Kidney (tissue), 14 donors: ENCODE measurements around the gene MYCBP2. TPM values are rescaled to one million over a fixed set of nuclear protein-coding genes. Genes with fewer than 3 reads are reported as not detected.

Source experiments
- DNase-seq, 5 donors: peaks; one replicate each; pipeline ENCODE4 v3.0.0-alpha.2; 2013 to 2020
- FAIRE-seq: peaks from 2 replicates; lab custom pipeline; 2012; peaks lifted over from hg19 to GRCh38; lab: Jason Lieb, UNC
- H3K27ac ChIP-seq, 2 donors: one replicate each; pipeline ENCODE4 v1.7.0; 2013; ENCODE audit warnings: low read depth in 2 of 2, low read length in 2 of 2, inconsistent platforms in 1 of 2
- H3K27me3 ChIP-seq: one replicate; pipeline ENCODE4 v1.7.1; 2013; ENCODE audit warnings: low read length, inconsistent platforms; ENCODE audit not compliant: control insufficient read depth, insufficient read depth
- H3K36me3 ChIP-seq, 3 donors: one replicate each; pipeline versions ENCODE4 v1.7.0 to v1.7.1; 2013; ENCODE audit warnings: low read length in 3 of 3, control low read depth in 1 of 3, inconsistent platforms in 1 of 3; ENCODE audit not compliant: insufficient read depth in 3 of 3, control insufficient read depth in 2 of 3
- H3K4me1 ChIP-seq, 3 donors: one replicate each; pipeline versions ENCODE4 v1.7.0 to v1.7.1; 2013; ENCODE audit warnings: low read length in 3 of 3, inconsistent platforms in 1 of 3, low read depth in 1 of 3; ENCODE audit not compliant: control insufficient read depth in 2 of 3, insufficient read depth in 2 of 3
- H3K4me3 ChIP-seq, 3 donors: one replicate each; pipeline versions ENCODE4 v1.7.0 to v1.8.1; 2013; ENCODE audit warnings: low read length in 3 of 3, control low read depth in 1 of 3, inconsistent platforms in 1 of 3
- H3K9ac ChIP-seq, 3 donors: one replicate each; pipeline versions ENCODE4 v1.7.0 to v1.7.1; 2013; ENCODE audit warnings: low read length in 3 of 3, control low read depth in 1 of 3, inconsistent platforms in 1 of 3
- H3K9me3 ChIP-seq, 3 donors: one replicate each; pipeline versions ENCODE4 v1.7.0 to v1.7.1; 2013; ENCODE audit warnings: low read length in 3 of 3, control low read depth in 1 of 3, inconsistent platforms in 1 of 3; ENCODE audit not compliant: control insufficient read depth in 2 of 3, insufficient read depth in 1 of 3
- CTCF ChIP-seq: IDR thresholded peaks from 3 replicates; pipeline ENCODE4 v1.5.1; 2012; ENCODE audit warnings: mild to moderate bottlenecking, moderate library complexity, borderline replicate concordance; ENCODE audit not compliant: insufficient read depth; ENCODE audit errors: extremely low read depth
- intact Hi-C: fragments of 100-400 bp; cut with DNase I; formaldehyde crosslinking; loops from one replicate; pipeline ENCODE4 v1.11.1; 2022
- polyA plus RNA-seq: library from polyadenylated mRNA; stranded (reverse); fragments of 350-450 nt; fragmentation: Illumina TruSeq; extraction: RNeasy Lipid Tissue Mini Kit (QIAGEN cat#74804); gene quantifications from one replicate; pipeline ENCODE4 v1.2.3, GENCODE V29; 2014; ENCODE audit warnings: low read depth, low replicate concordance; ENCODE audit not compliant: insufficient read depth
- total RNA-seq: library from RNA; stranded (reverse); fragmentation: NEBNext Ultra II Directional; extraction: Animal tissue kit (Norgen Biotek cat#: 25700); gene quantifications from one replicate; pipeline ENCODE4 v1.2.1, GENCODE V29; 2021
- donor health status: control.
- donor health status: control.
- donor health status: control.
- donor health status: control.
- donor health status: control.
- donor health status: DM: yes; HTN: yes; CAD: no.
- donor health status: Normal renal cell carcinoma (clear cell type).

The MYCBP2 gene
- total and polyA plus RNA-seq, 2 donors from 2014 or later, result 14.5 to 96.4 TPM

GRCh38 chr13:77019756-77020155, 307.1 kb downstream of the MYCBP2 start:
- no peak for TF ChIP-seq CTCF
- FAIRE-seq (no peak), DNase-seq (no peak)
- no peak overlapping the region for H3K9ac ChIP-seq
- no peak overlapping the region for H3K4me3 ChIP-seq
- H3K27ac ChIP-seq, result no peak overlapping the region
- intact Hi-C loops, result no loop called here
- no peaks in the 10 kb centered on the region for H3K27me3 ChIP-seq
- peaks cover 3 to 16% (median 10%) of the 10 kb centered on the region in 3 donors for H3K36me3 ChIP-seq
- no peaks in the 10 kb centered on the region for H3K9me3 ChIP-seq
- H3K4me1 ChIP-seq, result peaks cover 2 to 12% (median 2%) of the 10 kb centered on the region in 3 donors

- Histone ChIP-seq H3K27me3 (no peaks in the 10 kb centered on the region), H3K36me3 (peaks cover 11 to 34% (median 21%) of the 10 kb centered on the region in 3 donors), H3K27ac (peak overlapping the region in 1 of 2 donors; percentile 54), H3K4me1 (peaks cover 2 to 6% (median 3%) of the 10 kb centered on the region in 3 donors), H3K4me3 (no peak overlapping the region), H3K9me3 (no peaks in the 10 kb centered on the region), H3K9ac (no peak overlapping the region)
- no peak for DNase-seq
- no peak for TF ChIP-seq CTCF
- intact Hi-C loops, result no loop called here
- FAIRE-seq, result peak; percentile 32
Measured at GRCh38 chr13:77016888-77017623, 309.8 kb downstream of the MYCBP2 start.

GRCh38 chr13:77016251-77016812, 310.6 kb downstream of the MYCBP2 start:
- H3K9ac ChIP-seq, result no peak overlapping the region
- TF ChIP-seq CTCF, result no peak
- peaks cover 11 to 41% (median 21%) of the 10 kb centered on the region in 3 donors for H3K36me3 ChIP-seq
- H3K9me3 ChIP-seq, result no peaks in the 10 kb centered on the region
- peaks cover 2 to 6% (median 3%) of the 10 kb centered on the region in 3 donors for H3K4me1 ChIP-seq
- intact Hi-C loops, result no loop called here
- no peaks in the 10 kb centered on the region for H3K27me3 ChIP-seq
- FAIRE-seq (peak; percentile 37), DNase-seq (no peak)
- no peak overlapping the region for H3K4me3 ChIP-seq
- peak overlapping the region in 1 of 2 donors; percentile 2 for H3K27ac ChIP-seq
